GM12872 (cell line): ENCODE results near the gene DNAJB1.

ENCODE experiments used
- CTCF ChIP-seq: IDR thresholded peaks from 3 replicates; pipeline ENCODE4 v1.5.1; 2011; ENCODE audit warnings: low read depth, mild to moderate bottlenecking, low read length, moderate library complexity; ENCODE audit not compliant: insufficient read depth

DNAJB1 gene

GRCh38 chr19:14515501-14516047 lies 2.6 kb downstream of the DNAJB1 start:
- TF ChIP-seq CTCF, result no peak

- TF ChIP-seq CTCF, result no peak
These were observed 3.9 kb downstream of the DNAJB1 start for GRCh38 chr19:14514215-14514863.

GRCh38 chr19:14512406-14512961 lies 5.7 kb downstream of the DNAJB1 start:
- no peak for TF ChIP-seq CTCF

- no peak for TF ChIP-seq CTCF
These were observed 7.0 kb downstream of the DNAJB1 start for GRCh38 chr19:14511229-14511593.

- no peak for TF ChIP-seq CTCF
These were observed 7.6 kb downstream of the DNAJB1 start for GRCh38 chr19:14510311-14511228.

- no peak for TF ChIP-seq CTCF
These were observed 10.3 kb downstream of the DNAJB1 start for GRCh38 chr19:14507704-14508542.
